Fibroblast of pulmonary artery (primary cell): ENCODE results near the gene NCOR1.

Experiments
- DNase-seq: peaks from one replicate; pipeline ENCODE4 v3.0.0-alpha.2; 2010; ENCODE audit warnings: low read depth
- H3K4me3 ChIP-seq: replicated peaks from 2 replicates; pipeline ENCODE4 v1.5.1; 2011; ENCODE audit warnings: low read depth, mild to moderate bottlenecking, control low read depth, low read length, moderate library complexity
- TF ChIP-seq, protein P1 (sequence below): IDR thresholded peaks from 2 replicates; pipeline ENCODE4 v1.5.1; 2011; ENCODE audit warnings: mild to moderate bottlenecking, control low read depth, low read length, inconsistent platforms; ENCODE audit errors: missing control alignments

Gene NCOR1

DNA sequence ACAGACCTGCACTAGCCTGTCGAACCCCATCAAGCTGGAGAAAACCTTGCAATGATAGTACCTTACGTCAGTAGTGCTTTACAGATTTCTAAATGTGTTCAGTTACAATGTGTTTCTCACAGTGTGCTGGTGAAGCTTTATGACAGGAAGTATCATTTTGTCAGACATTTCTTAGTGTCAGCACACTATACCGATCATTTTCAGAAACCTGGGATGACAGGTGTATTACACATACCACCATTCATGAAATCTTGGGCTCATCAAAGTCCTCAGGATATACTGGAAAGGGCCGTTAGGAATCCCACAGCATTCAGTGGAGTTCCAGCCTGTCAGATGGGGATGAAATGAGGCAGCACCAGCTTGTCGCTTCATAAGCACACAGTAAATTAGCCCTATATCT lies 188.4 kb downstream of the NCOR1 start:
- TF ChIP-seq, protein P1, sequence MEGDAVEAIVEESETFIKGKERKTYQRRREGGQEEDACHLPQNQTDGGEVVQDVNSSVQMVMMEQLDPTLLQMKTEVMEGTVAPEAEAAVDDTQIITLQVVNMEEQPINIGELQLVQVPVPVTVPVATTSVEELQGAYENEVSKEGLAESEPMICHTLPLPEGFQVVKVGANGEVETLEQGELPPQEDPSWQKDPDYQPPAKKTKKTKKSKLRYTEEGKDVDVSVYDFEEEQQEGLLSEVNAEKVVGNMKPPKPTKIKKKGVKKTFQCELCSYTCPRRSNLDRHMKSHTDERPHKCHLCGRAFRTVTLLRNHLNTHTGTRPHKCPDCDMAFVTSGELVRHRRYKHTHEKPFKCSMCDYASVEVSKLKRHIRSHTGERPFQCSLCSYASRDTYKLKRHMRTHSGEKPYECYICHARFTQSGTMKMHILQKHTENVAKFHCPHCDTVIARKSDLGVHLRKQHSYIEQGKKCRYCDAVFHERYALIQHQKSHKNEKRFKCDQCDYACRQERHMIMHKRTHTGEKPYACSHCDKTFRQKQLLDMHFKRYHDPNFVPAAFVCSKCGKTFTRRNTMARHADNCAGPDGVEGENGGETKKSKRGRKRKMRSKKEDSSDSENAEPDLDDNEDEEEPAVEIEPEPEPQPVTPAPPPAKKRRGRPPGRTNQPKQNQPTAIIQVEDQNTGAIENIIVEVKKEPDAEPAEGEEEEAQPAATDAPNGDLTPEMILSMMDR = no peak

DNA sequence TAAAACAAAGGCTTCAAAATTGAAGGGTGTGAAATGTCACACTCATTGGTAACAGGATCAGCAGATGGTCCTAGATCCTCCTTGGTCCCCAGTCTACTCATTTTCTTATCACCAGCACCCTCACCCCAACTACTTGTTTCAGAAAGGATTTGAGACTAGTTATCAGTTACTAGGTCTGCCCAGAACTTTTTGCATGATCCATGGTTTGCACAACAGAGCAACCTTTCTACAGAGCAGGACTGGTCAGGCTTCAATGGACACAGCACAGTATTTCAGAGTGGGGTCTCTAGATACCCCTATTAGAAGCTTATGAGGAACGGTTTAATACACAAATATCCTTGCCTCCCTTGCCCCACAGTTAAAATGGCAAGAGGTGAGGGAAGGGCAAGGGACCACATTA lies 190.1 kb downstream of the NCOR1 start:
- DNase-seq = no peak
- TF ChIP-seq, protein P1 = no peak
- H3K4me3 ChIP-seq = no peak overlapping the region

More for the DNA sequence above, 188.4 kb downstream of the NCOR1 start:
- H3K4me3 ChIP-seq = no peak overlapping the region
- DNase-seq = no peak

DNA sequence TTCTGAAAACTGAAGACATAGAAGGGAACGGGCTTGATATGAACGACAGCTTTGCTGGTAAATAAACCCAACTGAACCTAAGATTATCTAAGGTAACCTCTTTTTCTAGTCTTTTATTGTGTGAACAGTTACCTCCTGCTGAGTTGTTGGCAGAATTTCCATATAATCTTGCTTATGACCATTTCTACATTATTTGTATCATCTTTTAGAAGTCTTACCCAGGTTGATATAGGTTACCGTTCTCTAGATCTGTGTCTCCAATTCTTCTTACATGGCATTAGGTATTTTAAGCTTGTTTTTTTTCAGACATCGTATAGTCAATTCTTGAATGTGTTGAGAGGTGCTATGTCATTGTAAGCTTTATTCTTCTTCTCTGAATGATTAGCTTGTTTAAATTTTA lies 191.5 kb downstream of the NCOR1 start:
- TF ChIP-seq, protein P1 = no peak
- H3K4me3 ChIP-seq = no peak overlapping the region
- DNase-seq = no peak

DNA sequence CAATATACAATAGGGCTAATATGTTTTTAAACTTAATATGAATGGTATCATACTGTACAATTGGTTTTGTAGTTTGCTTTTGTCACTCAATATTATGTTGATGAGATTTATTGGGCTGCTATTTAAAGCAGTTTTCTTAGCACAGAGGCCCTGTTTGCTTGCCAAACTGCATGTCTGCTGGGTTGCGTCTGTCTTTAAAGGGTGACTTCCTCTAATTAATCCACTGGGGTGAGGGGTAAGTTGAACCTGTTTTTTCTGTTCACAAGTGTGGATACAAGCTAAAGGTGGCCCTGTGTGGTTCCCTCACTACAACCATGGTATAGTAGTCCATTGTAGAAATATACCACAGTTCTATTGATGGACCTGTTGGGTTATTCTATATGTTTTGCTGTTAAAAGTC lies 196.0 kb downstream of the NCOR1 start:
- no peak for DNase-seq
- no peak overlapping the region for H3K4me3 ChIP-seq
- TF ChIP-seq, protein P1 = no peak

DNA sequence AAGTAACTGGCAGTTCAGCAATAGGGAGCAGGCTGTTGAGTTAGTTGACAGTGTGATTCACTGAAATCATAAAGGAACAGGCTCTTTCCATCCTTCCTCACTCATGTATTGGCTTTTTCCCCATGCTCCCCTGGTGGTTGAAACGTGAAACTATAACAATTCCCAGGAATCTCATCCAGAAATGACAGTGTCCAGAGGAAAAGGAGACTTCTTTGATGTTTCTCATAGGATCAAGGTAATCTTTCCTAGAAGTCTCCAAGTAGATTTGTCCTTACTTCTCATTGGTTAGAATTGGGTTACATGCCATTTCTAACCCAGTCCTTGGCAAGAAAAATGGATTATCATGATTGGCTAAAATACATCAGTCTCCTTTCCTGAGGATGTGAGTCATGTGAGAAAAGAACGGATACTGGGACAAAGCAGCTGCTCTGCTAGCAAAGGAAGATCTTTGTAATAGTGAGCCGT lies 201.4 kb downstream of the NCOR1 start:
- TF ChIP-seq, protein P1 = peak; percentile 73
- peak; percentile 91 for DNase-seq
- H3K4me3 ChIP-seq = no peak overlapping the region

DNA sequence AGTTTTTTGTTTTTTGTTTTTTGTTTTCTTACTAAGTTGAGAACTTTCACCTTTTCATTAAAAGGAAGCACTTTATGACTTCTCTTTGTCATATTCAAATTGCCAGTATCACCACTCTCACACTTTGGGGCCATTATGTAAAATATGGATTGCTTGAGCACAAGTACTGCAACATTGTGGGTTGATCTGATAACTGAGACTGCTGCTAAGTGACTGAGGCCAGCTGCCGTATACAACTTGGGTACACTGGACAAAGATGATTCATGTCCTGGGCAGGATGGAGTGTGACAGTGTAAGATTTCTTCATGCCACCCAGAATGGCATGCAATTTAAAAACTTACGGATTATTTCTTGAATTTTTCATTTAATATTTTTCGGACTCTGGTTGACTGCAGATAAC lies 207.9 kb downstream of the NCOR1 start:
- peak; percentile 17 for DNase-seq
- no peak overlapping the region for H3K4me3 ChIP-seq
- TF ChIP-seq, protein P1 = no peak

DNA sequence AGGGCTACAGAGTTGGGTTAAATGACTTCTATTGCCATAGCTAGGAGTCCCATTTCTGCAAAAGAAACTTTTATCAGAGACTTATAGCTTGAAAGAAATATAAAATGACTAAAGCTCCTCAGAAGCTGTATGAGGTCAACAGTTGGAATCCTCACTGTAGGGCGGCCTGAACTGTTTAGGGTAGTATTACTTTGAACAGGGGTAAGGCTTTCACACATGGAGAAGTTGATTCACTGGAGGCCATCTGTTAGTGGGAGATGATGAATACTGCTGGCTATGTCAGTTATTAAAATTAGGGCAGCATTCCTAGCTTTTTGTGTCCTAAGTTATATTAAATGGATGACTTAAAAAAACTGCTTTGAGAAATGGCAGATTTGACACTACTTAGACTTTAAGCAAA lies 209.7 kb downstream of the NCOR1 start:
- TF ChIP-seq, protein P1 = no peak
- no peak for DNase-seq
- H3K4me3 ChIP-seq = no peak overlapping the region
